Osteoblast (primary cell): ENCODE measurements around the gene GUCA2A. TPM values are rescaled to one million over a fixed set of nuclear protein-coding genes. Genes with fewer than 3 reads are reported as not detected.

Source experiments
- DNase-seq: peaks from one replicate; pipeline ENCODE4 v3.0.0; 2011; ENCODE audit warnings: low spot score, mixed read lengths; ENCODE audit not compliant: insufficient read length; ENCODE audit errors: missing footprints
- H2AFZ ChIP-seq: 2 replicates; pipeline ENCODE4 v1.6.0; 2011; ENCODE audit warnings: mild to moderate bottlenecking, low read length
- H3K27ac ChIP-seq: 2 replicates; pipeline ENCODE4 v1.5.1; 2011; ENCODE audit warnings: mild to moderate bottlenecking, low read depth, low read length, moderate library complexity
- H3K27me3 ChIP-seq: 2 replicates; pipeline ENCODE4 v1.6.0; 2012; ENCODE audit warnings: mild to moderate bottlenecking, control low read depth, inconsistent platforms, low read length, moderate library complexity; ENCODE audit not compliant: insufficient read depth
- H3K36me3 ChIP-seq: 2 replicates; pipeline ENCODE4 v1.5.1; 2011; ENCODE audit warnings: mild to moderate bottlenecking, low read length, control low read depth, moderate library complexity; ENCODE audit not compliant: insufficient read depth
- H3K4me1 ChIP-seq: 2 replicates; pipeline ENCODE4 v1.5.1; 2011; ENCODE audit warnings: mild to moderate bottlenecking, low read length, control low read depth, moderate library complexity; ENCODE audit not compliant: insufficient read depth
- H3K4me2 ChIP-seq: 2 replicates; pipeline ENCODE4 v1.6.0; 2011; ENCODE audit warnings: mild to moderate bottlenecking, low read length; ENCODE audit not compliant: insufficient read depth
- H3K4me3 ChIP-seq: fragments of 200-600 bp; sonication (generic); 3 replicates; pipeline ENCODE4 v1.5.1; 2012; ENCODE audit warnings: mild to moderate bottlenecking, low read length, inconsistent platforms; ENCODE audit not compliant: insufficient read depth
- H3K79me2 ChIP-seq: 2 replicates; pipeline ENCODE4 v1.6.0; 2012; ENCODE audit warnings: mild to moderate bottlenecking, low read length, control low read depth, inconsistent platforms; ENCODE audit not compliant: insufficient read depth
- H3K9me3 ChIP-seq: 2 replicates; pipeline ENCODE4 v1.5.1; 2011; ENCODE audit warnings: low read depth, low read length, control low read depth
- H4K20me1 ChIP-seq: 2 replicates; pipeline ENCODE4 v1.6.0; 2012; ENCODE audit warnings: mild to moderate bottlenecking, low read length, control low read depth; ENCODE audit not compliant: insufficient read depth
- CTCF ChIP-seq: IDR thresholded peaks from 2 replicates; pipeline ENCODE4 v1.5.1; 2011; ENCODE audit warnings: mild to moderate bottlenecking, low read depth, low read length, moderate library complexity; ENCODE audit errors: extremely low read depth
- total RNA-seq: library from RNA; depleted of rRNA; stranded (reverse); fragments of >200 nt; gene quantifications from 2 replicates; pipeline ENCODE4 v1.2.3, GENCODE V29; 2012

Gene GUCA2A
- total RNA-seq, 1 donor: not detected

- peaks cover 9% of the 10 kb centered on the region for H3K4me1 ChIP-seq
- no peaks in the 10 kb centered on the region for H3K79me2 ChIP-seq
- H3K36me3 ChIP-seq: no peaks in the 10 kb centered on the region
- no peak overlapping the region for H3K27ac ChIP-seq
- no peak for TF ChIP-seq CTCF
- no peak overlapping the region for H3K4me3 ChIP-seq
- no peaks in the 10 kb centered on the region for H3K27me3 ChIP-seq
- DNase-seq: peak; percentile 42
- no peaks in the 10 kb centered on the region for H3K9me3 ChIP-seq
- peaks cover 13% of the 10 kb centered on the region for H4K20me1 ChIP-seq
- no peak overlapping the region for H3K4me2 ChIP-seq
- no peak overlapping the region for H2AFZ ChIP-seq
Measured at GRCh38 chr1:42171679-42172266, 7.2 kb upstream of the GUCA2A start.

GRCh38 chr1:42170779-42171621, 6.5 kb upstream of the GUCA2A start:
- no peak overlapping the region for H3K4me3 ChIP-seq
- no peaks in the 10 kb centered on the region for H3K9me3 ChIP-seq
- H3K4me2 ChIP-seq: no peak overlapping the region
- no peak for TF ChIP-seq CTCF
- no peaks in the 10 kb centered on the region for H3K27me3 ChIP-seq
- peaks cover 9% of the 10 kb centered on the region for H3K4me1 ChIP-seq
- peaks cover 10% of the 10 kb centered on the region for H4K20me1 ChIP-seq
- DNase-seq: peak; percentile 22
- H3K36me3 ChIP-seq: no peaks in the 10 kb centered on the region
- no peaks in the 10 kb centered on the region for H3K79me2 ChIP-seq
- H2AFZ ChIP-seq: no peak overlapping the region
- no peak overlapping the region for H3K27ac ChIP-seq

DNA sequence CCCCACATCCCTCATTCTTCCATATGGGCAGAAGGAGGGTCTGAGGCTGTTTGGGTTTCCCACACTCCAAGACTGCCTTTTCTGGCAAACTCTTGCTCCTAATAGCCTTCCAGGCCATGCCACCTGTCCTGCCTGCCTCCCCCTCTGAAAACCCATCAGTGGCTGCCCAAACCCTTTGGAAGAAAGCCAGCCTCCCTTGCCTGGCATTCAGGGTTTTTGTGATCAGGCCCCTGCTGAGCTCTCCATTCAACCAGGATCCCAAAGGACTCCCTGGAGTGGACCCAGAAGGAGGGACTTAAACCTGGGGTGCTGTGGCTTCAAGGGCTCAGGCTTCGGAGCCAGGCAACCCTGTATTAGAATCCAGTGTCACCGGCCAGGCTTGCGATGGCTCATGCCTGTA, 4.2 kb upstream of the GUCA2A start:
- H3K4me1 ChIP-seq: peaks cover under 1% of the 10 kb centered on the region
- H4K20me1 ChIP-seq: peaks cover 4% of the 10 kb centered on the region
- H3K27me3 ChIP-seq: no peaks in the 10 kb centered on the region
- no peaks in the 10 kb centered on the region for H3K79me2 ChIP-seq
- H3K36me3 ChIP-seq: no peaks in the 10 kb centered on the region
- H3K27ac ChIP-seq: no peak overlapping the region
- no peak overlapping the region for H3K4me2 ChIP-seq
- no peak overlapping the region for H2AFZ ChIP-seq
- H3K9me3 ChIP-seq: no peaks in the 10 kb centered on the region
- DNase-seq: peak; percentile 44
- no peak overlapping the region for H3K4me3 ChIP-seq
- no peak for TF ChIP-seq CTCF

DNA sequence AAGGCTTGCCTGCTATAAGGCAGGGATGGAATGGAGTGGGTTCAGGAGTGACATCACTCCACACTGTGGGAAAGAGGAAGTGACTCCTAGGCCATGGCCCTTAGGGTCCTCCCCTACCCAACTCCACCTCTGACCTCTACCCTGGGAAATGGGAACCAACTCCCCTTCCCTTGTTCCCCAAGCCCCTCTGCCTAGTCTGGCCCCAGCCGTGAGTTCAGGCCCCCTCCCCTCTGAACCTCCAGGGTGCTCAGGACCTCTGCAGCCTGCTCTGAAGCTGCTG, 3.8 kb upstream of the GUCA2A start:
- Histone ChIP-seq H3K9me3 (no peaks in the 10 kb centered on the region), H3K4me3 (no peak overlapping the region), H3K27ac (no peak overlapping the region), H3K36me3 (no peaks in the 10 kb centered on the region), H3K4me1 (no peaks in the 10 kb centered on the region), H3K79me2 (no peaks in the 10 kb centered on the region), H4K20me1 (no peaks in the 10 kb centered on the region), H3K27me3 (no peaks in the 10 kb centered on the region), H3K4me2 (no peak overlapping the region), H2AFZ (no peak overlapping the region)
- DNase-seq: no peak
- no peak for TF ChIP-seq CTCF
